ENCODE results near the gene PCDHA2. TPM values are rescaled to one million over a fixed set of nuclear protein-coding genes. Genes with fewer than 3 reads are reported as not detected.
"Not testable (repeated sequence)": the region's sequence is repeated elsewhere in the genome, so short reads cannot be mapped to it uniquely, and the experiment has no call there.

PCDHA2 gene
- not detected for polyA plus RNA-seq

DNA sequence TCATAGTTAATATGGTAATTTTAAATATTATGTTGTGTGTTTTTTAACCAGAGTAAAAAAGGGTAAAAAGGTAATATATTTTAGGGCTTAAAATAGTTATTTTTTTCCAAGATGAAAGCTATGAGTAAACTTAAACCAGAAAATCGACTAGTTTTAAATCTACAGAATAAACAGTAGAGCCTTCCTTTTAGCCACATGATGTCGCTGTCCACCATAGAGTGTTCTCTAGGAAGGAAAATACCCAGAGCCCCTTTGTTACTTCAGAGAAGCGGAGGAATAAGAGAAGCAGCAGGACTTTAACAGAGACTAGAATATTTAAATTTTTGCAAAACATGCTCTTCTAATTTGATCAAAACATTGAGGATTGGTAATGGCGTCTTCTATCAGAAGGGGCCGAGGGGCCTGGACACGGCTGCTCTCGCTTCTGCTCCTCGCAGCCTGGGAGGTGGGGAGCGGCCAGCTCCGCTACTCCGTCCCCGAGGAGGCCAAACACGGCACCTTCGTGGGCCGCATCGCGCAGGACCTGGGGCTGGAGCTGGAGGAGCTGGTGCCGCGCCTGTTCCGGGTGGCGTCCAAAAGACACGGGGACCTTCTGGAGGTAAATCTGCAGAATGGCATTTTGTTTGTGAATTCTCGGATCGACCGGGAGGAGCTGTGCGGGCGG lies at the start of gene PCDHA2:
PCDHA2 (plus strand) TSS at position 258 of the 664 bp plus-strand sequence.
- Histone ChIP-seq H3K27me3 (ENCODE audit: control insufficient read depth in 1 of 2, insufficient read depth in 2 of 2, low read length in 2 of 2) (no peaks in the 10 kb centered on the region), H3K4me1 (ENCODE audit: control insufficient read depth in 2 of 2, insufficient read depth in 2 of 2, low read length in 1 of 2) (no peaks in the 10 kb centered on the region), H3K36me3 (ENCODE audit: control insufficient read depth in 2 of 2, insufficient read depth in 2 of 2, low read length in 1 of 2) (no peaks in the 10 kb centered on the region), H3K4me3 (ENCODE audit: low read depth in 1 of 2, low read length in 2 of 2) (no peak within 1 kb of the TSS), H3K9me3 (ENCODE audit: control insufficient read depth in 2 of 2, insufficient read depth in 1 of 2, low read depth in 1 of 2, low read length in 1 of 2) (peaks cover 12 to 20% of the 10 kb centered on the region in 2 donors), H3K27ac (ENCODE audit: low read depth in 2 of 2, low read length in 1 of 2) (no peak within 1 kb of the TSS)
- WGBS, 2 donors, result 24 to 28% methylated on average over 27 of the region's 27 CpGs

GRCh38 chr5:140753561-140753960 lies 41.1 kb upstream of the PCDHA2 start:
- Histone ChIP-seq H3K9me3 (ENCODE audit: control insufficient read depth in 2 of 2, insufficient read depth in 1 of 2, low read depth in 1 of 2, low read length in 1 of 2) (peaks cover 4 to 14% of the 10 kb centered on the region in 2 donors), H3K27me3 (ENCODE audit: control insufficient read depth in 1 of 2, insufficient read depth in 2 of 2, low read length in 2 of 2) (no peaks in the 10 kb centered on the region), H3K27ac (ENCODE audit: low read depth in 2 of 2, low read length in 1 of 2) (no peak overlapping the region), H3K4me1 (ENCODE audit: control insufficient read depth in 2 of 2, insufficient read depth in 2 of 2, low read length in 1 of 2) (no peaks in the 10 kb centered on the region), H3K4me3 (ENCODE audit: low read depth in 1 of 2, low read length in 2 of 2) (no peak overlapping the region), H3K36me3 (ENCODE audit: control insufficient read depth in 2 of 2, insufficient read depth in 2 of 2, low read length in 1 of 2) (no peaks in the 10 kb centered on the region)
- 75 to 85% methylated on average over 5 of the region's 5 CpGs for WGBS, 2 donors

- H3K27ac ChIP-seq (ENCODE audit: low read depth in 2 of 2, low read length in 1 of 2), result no peak overlapping the region
- peaks cover 9 to 10% of the 10 kb centered on the region in 2 donors for H3K9me3 ChIP-seq (ENCODE audit: control insufficient read depth in 2 of 2, insufficient read depth in 1 of 2, low read depth in 1 of 2, low read length in 1 of 2)
- no peak overlapping the region for H3K4me3 ChIP-seq (ENCODE audit: low read depth in 1 of 2, low read length in 2 of 2)
- H3K27me3 ChIP-seq (ENCODE audit: control insufficient read depth in 1 of 2, insufficient read depth in 2 of 2, low read length in 2 of 2), result no peaks in the 10 kb centered on the region
- WGBS, 2 donors, result 84 to 90% methylated on average over 2 of the region's 2 CpGs
- no peaks in the 10 kb centered on the region for H3K36me3 ChIP-seq (ENCODE audit: control insufficient read depth in 2 of 2, insufficient read depth in 2 of 2, low read length in 1 of 2)
- H3K4me1 ChIP-seq (ENCODE audit: control insufficient read depth in 2 of 2, insufficient read depth in 2 of 2, low read length in 1 of 2), result no peaks in the 10 kb centered on the region
These were observed 30.3 kb upstream of the PCDHA2 start for GRCh38 chr5:140764177-140764973.

GRCh38 chr5:140767444-140767843 lies 27.2 kb upstream of the PCDHA2 start:
- Histone ChIP-seq H3K27ac (ENCODE audit: low read depth in 2 of 2, low read length in 1 of 2) (no peak overlapping the region), H3K4me3 (ENCODE audit: low read depth in 1 of 2, low read length in 2 of 2) (no peak overlapping the region), H3K9me3 (ENCODE audit: control insufficient read depth in 2 of 2, insufficient read depth in 1 of 2, low read depth in 1 of 2, low read length in 1 of 2) (peaks cover 3 to 9% of the 10 kb centered on the region in 2 donors), H3K27me3 (ENCODE audit: control insufficient read depth in 1 of 2, insufficient read depth in 2 of 2, low read length in 2 of 2) (no peaks in the 10 kb centered on the region), H3K4me1 (ENCODE audit: control insufficient read depth in 2 of 2, insufficient read depth in 2 of 2, low read length in 1 of 2) (no peaks in the 10 kb centered on the region), H3K36me3 (ENCODE audit: control insufficient read depth in 2 of 2, insufficient read depth in 2 of 2, low read length in 1 of 2) (no peaks in the 10 kb centered on the region)
- WGBS, 2 donors, result 85 to 90% methylated on average over 4 of the region's 4 CpGs

- peaks cover 15 to 18% of the 10 kb centered on the region in 2 donors for H3K9me3 ChIP-seq (ENCODE audit: control insufficient read depth in 2 of 2, insufficient read depth in 1 of 2, low read depth in 1 of 2, low read length in 1 of 2)
- no peaks in the 10 kb centered on the region for H3K36me3 ChIP-seq (ENCODE audit: control insufficient read depth in 2 of 2, insufficient read depth in 2 of 2, low read length in 1 of 2)
- no peaks in the 10 kb centered on the region for H3K4me1 ChIP-seq (ENCODE audit: control insufficient read depth in 2 of 2, insufficient read depth in 2 of 2, low read length in 1 of 2)
- WGBS, 2 donors, result 87 to 90% methylated on average over 1 of the region's 1 CpG
- no peak overlapping the region for H3K4me3 ChIP-seq (ENCODE audit: low read depth in 1 of 2, low read length in 2 of 2)
- no peaks in the 10 kb centered on the region for H3K27me3 ChIP-seq (ENCODE audit: control insufficient read depth in 1 of 2, insufficient read depth in 2 of 2, low read length in 2 of 2)
- H3K27ac ChIP-seq (ENCODE audit: low read depth in 2 of 2, low read length in 1 of 2), result no peak overlapping the region
These were observed 14.1 kb upstream of the PCDHA2 start for GRCh38 chr5:140780512-140780911.

GRCh38 chr5:140785905-140786686 lies 8.6 kb upstream of the PCDHA2 start, which contains the start of gene PCDHA1:
Gene PCDHA1, plus strand, starts transcription at chr5:140786140.
- Histone ChIP-seq H3K9me3 (ENCODE audit: control insufficient read depth in 2 of 2, insufficient read depth in 1 of 2, low read depth in 1 of 2, low read length in 1 of 2) (peaks cover 25 to 34% of the 10 kb centered on the region in 2 donors), H3K27me3 (ENCODE audit: control insufficient read depth in 1 of 2, insufficient read depth in 2 of 2, low read length in 2 of 2) (no peaks in the 10 kb centered on the region), H3K36me3 (ENCODE audit: control insufficient read depth in 2 of 2, insufficient read depth in 2 of 2, low read length in 1 of 2) (no peaks in the 10 kb centered on the region), H3K27ac (ENCODE audit: low read depth in 2 of 2, low read length in 1 of 2) (no peak within 1 kb of the TSS), H3K4me3 (ENCODE audit: low read depth in 1 of 2, low read length in 2 of 2) (no peak within 1 kb of the TSS), H3K4me1 (ENCODE audit: control insufficient read depth in 2 of 2, insufficient read depth in 2 of 2, low read length in 1 of 2) (no peaks in the 10 kb centered on the region)
- WGBS, 2 donors, result 22 to 25% methylated on average over 29 of the region's 29 CpGs

DNA sequence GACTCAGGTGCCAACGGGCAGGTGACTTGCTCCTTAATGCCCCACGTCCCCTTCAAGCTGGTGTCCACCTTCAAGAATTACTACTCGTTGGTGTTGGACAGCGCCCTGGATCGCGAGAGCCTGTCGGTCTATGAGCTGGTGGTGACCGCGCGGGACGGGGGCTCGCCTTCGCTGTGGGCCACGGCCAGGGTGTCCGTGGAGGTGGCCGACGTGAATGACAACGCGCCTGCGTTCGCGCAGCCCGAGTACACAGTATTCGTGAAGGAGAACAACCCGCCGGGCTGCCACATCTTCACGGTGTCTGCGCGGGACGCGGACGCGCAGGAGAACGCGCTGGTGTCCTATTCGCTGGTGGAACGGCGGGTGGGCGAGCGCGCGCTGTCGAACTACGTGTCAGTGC lies 7.2 kb upstream of the PCDHA2 start:
- not testable (repeated sequence) for H3K4me1 ChIP-seq (ENCODE audit: control insufficient read depth in 2 of 2, insufficient read depth in 2 of 2, low read length in 1 of 2); H3K36me3 ChIP-seq (ENCODE audit: control insufficient read depth in 2 of 2, insufficient read depth in 2 of 2, low read length in 1 of 2); H3K27ac ChIP-seq (ENCODE audit: low read depth in 2 of 2, low read length in 1 of 2); H3K27me3 ChIP-seq (ENCODE audit: control insufficient read depth in 1 of 2, insufficient read depth in 2 of 2, low read length in 2 of 2); H3K4me3 ChIP-seq (ENCODE audit: low read depth in 1 of 2, low read length in 2 of 2)
- peaks cover 25 to 31% of the 10 kb centered on the region in 2 donors for H3K9me3 ChIP-seq (ENCODE audit: control insufficient read depth in 2 of 2, insufficient read depth in 1 of 2, low read depth in 1 of 2, low read length in 1 of 2)
- 51% methylated on average over 44 of the region's 44 CpGs for WGBS, 2 donors

DNA sequence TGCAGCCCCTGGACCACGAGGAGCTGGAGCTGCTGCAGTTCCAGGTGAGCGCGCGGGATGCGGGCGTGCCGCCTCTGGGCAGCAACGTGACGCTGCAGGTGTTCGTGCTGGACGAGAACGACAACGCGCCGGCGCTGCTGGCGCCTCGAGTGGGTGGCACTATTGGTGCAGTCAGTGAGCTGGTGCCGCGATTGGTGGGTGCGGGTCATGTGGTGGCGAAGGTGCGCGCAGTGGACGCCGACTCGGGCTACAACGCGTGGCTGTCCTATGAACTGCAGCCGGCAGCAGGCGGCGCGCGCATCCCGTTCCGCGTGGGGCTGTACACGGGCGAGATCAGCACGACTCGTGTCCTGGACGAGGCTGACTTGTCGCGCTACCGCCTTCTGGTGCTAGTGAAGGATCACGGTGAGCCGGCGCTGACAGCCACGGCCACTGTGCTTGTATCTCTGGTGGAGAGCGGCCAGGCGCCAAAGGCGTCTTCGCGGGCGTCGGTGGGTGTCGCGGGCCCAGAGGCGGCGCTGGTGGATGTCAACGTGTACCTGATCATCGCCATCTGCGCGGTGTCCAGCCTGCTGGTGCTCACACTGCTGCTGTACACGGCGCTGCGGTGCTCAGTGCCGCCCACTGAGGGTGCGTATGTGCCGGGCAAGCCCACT lies 6.7 kb upstream of the PCDHA2 start:
- H3K9me3 ChIP-seq (ENCODE audit: control insufficient read depth in 2 of 2, insufficient read depth in 1 of 2, low read depth in 1 of 2, low read length in 1 of 2), result peaks cover 24 to 28% of the 10 kb centered on the region in 2 donors
- H3K27ac ChIP-seq (ENCODE audit: low read depth in 2 of 2, low read length in 1 of 2); H3K27me3 ChIP-seq (ENCODE audit: control insufficient read depth in 1 of 2, insufficient read depth in 2 of 2, low read length in 2 of 2); H3K36me3 ChIP-seq (ENCODE audit: control insufficient read depth in 2 of 2, insufficient read depth in 2 of 2, low read length in 1 of 2); H3K4me3 ChIP-seq (ENCODE audit: low read depth in 1 of 2, low read length in 2 of 2); H3K4me1 ChIP-seq (ENCODE audit: control insufficient read depth in 2 of 2, insufficient read depth in 2 of 2, low read length in 1 of 2): not testable (repeated sequence)
- WGBS, 2 donors, result 41 to 45% methylated on average over 69 to 70 of the region's 70 CpGs

DNA sequence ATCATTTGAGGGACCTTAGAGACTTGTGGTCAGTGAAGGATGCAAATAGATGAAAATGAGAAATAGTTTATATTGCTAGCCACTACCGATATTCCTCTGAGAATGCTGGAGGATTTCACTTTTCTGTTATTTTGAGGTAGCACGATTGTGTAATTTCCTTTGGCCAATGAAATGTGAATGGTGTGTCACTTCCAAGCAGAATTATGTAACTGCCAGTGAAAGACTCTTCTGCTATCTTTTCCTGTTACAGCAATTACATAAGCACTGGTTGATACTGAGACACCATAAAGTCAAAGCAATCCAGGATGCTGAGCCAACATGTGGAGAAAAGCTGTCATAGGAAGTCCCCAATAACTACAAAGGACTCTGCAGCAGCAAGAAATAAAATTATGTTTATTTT lies 3.6 kb upstream of the PCDHA2 start:
- Histone ChIP-seq H3K36me3 (ENCODE audit: control insufficient read depth in 2 of 2, insufficient read depth in 2 of 2, low read length in 1 of 2) (no peaks in the 10 kb centered on the region), H3K9me3 (ENCODE audit: control insufficient read depth in 2 of 2, insufficient read depth in 1 of 2, low read depth in 1 of 2, low read length in 1 of 2) (peaks cover 21 to 34% of the 10 kb centered on the region in 2 donors), H3K4me1 (ENCODE audit: control insufficient read depth in 2 of 2, insufficient read depth in 2 of 2, low read length in 1 of 2) (no peaks in the 10 kb centered on the region), H3K27me3 (ENCODE audit: control insufficient read depth in 1 of 2, insufficient read depth in 2 of 2, low read length in 2 of 2) (no peaks in the 10 kb centered on the region), H3K27ac (ENCODE audit: low read depth in 2 of 2, low read length in 1 of 2) (no peak overlapping the region), H3K4me3 (ENCODE audit: low read depth in 1 of 2, low read length in 2 of 2) (no peak overlapping the region)
- 31 to 32% methylated on average over 2 of the region's 2 CpGs for WGBS, 2 donors

All from esophagus (tissue), 2 donors.